ENCODE data around the gene PCLO. TPM values are rescaled to one million over a fixed set of nuclear protein-coding genes. Genes with fewer than 3 reads are reported as not detected.
"Not testable (repeated sequence)": the region's sequence is repeated elsewhere in the genome, so short reads cannot be mapped to it uniquely, and the experiment has no call there.

The PCLO gene
- total and polyA plus RNA-seq, 9 donors: 0.31 to 3.6 (median 1.4) TPM

DNA sequence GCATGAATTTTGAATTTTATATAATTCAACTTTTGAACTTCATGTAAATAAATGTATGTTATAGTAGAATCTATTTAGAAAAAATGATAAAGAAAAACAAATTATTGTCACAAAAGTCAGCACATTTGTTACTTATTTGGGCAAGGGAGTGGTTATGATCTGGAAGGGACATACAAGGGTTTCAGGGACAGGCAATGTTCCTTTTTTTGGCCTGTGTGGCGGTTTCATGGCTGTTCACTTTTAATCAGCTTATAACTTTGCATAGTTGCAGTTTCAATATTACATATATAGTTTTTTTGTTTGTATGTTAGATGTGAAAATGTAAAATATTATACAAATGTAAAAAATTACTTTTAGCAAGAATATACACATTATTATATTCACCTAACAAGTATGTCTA lies 256.2 kb downstream of the PCLO start:
- no peak overlapping the region for H3K4me3 ChIP-seq
- TF ChIP-seq, protein P1, sequence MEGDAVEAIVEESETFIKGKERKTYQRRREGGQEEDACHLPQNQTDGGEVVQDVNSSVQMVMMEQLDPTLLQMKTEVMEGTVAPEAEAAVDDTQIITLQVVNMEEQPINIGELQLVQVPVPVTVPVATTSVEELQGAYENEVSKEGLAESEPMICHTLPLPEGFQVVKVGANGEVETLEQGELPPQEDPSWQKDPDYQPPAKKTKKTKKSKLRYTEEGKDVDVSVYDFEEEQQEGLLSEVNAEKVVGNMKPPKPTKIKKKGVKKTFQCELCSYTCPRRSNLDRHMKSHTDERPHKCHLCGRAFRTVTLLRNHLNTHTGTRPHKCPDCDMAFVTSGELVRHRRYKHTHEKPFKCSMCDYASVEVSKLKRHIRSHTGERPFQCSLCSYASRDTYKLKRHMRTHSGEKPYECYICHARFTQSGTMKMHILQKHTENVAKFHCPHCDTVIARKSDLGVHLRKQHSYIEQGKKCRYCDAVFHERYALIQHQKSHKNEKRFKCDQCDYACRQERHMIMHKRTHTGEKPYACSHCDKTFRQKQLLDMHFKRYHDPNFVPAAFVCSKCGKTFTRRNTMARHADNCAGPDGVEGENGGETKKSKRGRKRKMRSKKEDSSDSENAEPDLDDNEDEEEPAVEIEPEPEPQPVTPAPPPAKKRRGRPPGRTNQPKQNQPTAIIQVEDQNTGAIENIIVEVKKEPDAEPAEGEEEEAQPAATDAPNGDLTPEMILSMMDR (IDR thresholded peaks at IDR 0.05): no peak
- no peak for TF ChIP-seq POLR2A (IDR thresholded peaks at IDR 0.05)
- no peak for TF ChIP-seq EP300 (IDR thresholded peaks at IDR 0.05)
- no peaks in the 10 kb centered on the region for H3K9me3 ChIP-seq
- 47 to 95% (median 92%) methylated on average over 1 of the region's 1 CpG for WGBS, 3 donors
- intact Hi-C loops (cut with DNase I): no loop called here
- DNase-seq: no peak
- no peaks in the 10 kb centered on the region for H3K36me3 ChIP-seq
- H3K27ac ChIP-seq: no peak overlapping the region
- H3K4me1 ChIP-seq (ENCODE audit: insufficient read depth): no peaks in the 10 kb centered on the region
- H3K27me3 ChIP-seq: no peaks in the 10 kb centered on the region

DNA sequence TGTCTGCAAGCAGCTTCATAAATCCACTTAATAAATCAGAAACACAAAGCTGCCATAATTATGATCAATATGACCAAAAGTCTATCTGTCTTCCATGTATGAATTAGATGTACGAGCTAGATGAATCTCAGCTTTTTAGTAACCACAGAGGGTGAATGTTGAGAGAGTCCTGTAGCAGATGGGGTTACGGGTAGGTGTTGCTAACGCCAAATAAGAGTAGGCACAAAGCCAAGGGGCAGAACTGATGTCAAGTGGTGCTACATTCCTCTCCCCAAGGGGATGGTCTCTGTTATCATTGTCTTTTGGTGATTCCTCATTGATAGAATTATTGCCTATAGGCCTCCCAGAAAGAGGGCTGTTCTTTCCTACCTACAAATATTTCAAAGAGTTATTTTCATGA lies 257.8 kb downstream of the PCLO start:
- H3K4me3 ChIP-seq: no peak overlapping the region
- WGBS, 3 donors: 77 to 82% (median 81%) methylated on average over 3 of the region's 3 CpGs
- DNase-seq: no peak
- no peak overlapping the region for H3K27ac ChIP-seq
- H3K27me3 ChIP-seq: no peaks in the 10 kb centered on the region
- no peak for TF ChIP-seq EP300 (IDR thresholded peaks at IDR 0.05)
- TF ChIP-seq POLR2A (IDR thresholded peaks at IDR 0.05): no peak
- TF ChIP-seq, protein P1 (IDR thresholded peaks at IDR 0.05): no peak
- no peaks in the 10 kb centered on the region for H3K4me1 ChIP-seq (ENCODE audit: insufficient read depth)
- H3K36me3 ChIP-seq: no peaks in the 10 kb centered on the region
- intact Hi-C loops (cut with DNase I): no loop called here
- no peaks in the 10 kb centered on the region for H3K9me3 ChIP-seq

DNA sequence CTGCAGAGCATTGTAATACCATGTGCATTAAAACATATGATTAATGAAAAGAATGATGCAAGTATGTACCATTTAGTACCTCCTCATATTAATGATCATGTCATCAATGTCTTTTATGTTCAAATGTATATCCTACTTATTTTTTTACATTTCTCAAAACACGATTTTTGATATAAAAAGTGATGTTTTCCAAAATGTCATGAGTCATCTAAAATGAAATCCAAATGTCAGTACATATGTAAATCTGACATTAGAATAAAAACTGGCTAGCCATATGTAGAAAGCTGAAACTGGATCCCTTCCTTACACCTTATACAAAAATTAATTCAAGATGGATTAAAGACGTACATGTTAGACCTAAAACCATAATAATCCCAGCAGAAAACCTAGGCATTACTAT lies 261.6 kb downstream of the PCLO start:
- intact Hi-C loops (cut with DNase I); H3K9me3 ChIP-seq; DNase-seq; H3K4me3 ChIP-seq; H3K27me3 ChIP-seq; H3K4me1 ChIP-seq (ENCODE audit: insufficient read depth); H3K27ac ChIP-seq; H3K36me3 ChIP-seq: not testable (repeated sequence)
- WGBS, 3 donors: 86 to 89% (median 88%) methylated on average over 2 of the region's 2 CpGs

DNA sequence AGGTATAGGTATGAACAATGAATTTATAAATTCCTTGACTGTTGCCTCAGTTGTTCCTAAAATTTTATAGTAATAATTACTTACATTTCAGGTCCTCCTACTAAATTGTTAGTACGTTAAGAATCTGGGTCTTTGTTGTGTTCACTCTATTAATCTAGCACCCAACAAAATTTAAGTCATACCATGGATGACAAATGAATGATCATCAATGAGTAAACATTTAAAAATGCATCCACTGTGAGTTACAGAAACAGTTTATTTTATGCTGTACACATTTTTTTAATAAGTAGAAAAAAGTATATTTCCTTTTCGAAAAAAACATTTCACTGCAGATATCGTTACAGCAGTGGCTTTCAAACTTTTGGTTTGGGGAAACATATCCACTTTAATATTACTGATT lies 265.2 kb downstream of the PCLO start:
- intact Hi-C loops (cut with DNase I): no loop called here
- no peak for DNase-seq
- H3K27ac ChIP-seq: no peak overlapping the region
- 69 to 79% (median 79%) methylated on average over 3 of the region's 3 CpGs for WGBS, 3 donors
- H3K27me3 ChIP-seq: no peaks in the 10 kb centered on the region
- no peaks in the 10 kb centered on the region for H3K9me3 ChIP-seq
- H3K4me3 ChIP-seq: no peak overlapping the region
- TF ChIP-seq EP300 (IDR thresholded peaks at IDR 0.05) (no peak), POLR2A (IDR thresholded peaks at IDR 0.05) (no peak)
- TF ChIP-seq, protein P1 (IDR thresholded peaks at IDR 0.05): no peak
- H3K4me1 ChIP-seq (ENCODE audit: insufficient read depth): no peaks in the 10 kb centered on the region
- H3K36me3 ChIP-seq: no peaks in the 10 kb centered on the region

DNA sequence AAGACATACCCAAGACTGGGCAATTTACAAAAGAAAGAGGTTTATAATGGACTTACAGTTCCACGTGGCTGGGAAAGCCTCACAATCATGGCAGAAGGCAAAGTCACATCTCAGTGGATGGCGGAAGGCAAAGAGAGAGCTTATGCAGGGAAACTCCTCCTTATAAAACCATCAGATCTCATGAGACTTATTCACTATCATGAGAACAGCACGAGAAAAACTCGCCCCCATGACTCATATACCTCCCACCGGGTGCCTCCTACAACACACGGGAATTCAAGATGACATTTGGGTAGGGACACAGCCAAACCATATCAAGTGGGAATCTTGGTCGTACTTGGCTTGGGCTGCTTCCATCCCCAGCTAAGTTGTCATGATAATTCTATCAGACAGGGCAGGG lies 268.3 kb downstream of the PCLO start:
- H3K27me3 ChIP-seq; H3K36me3 ChIP-seq; DNase-seq; H3K4me1 ChIP-seq (ENCODE audit: insufficient read depth); intact Hi-C loops (cut with DNase I); H3K4me3 ChIP-seq; H3K9me3 ChIP-seq; H3K27ac ChIP-seq: not testable (repeated sequence)
- WGBS, 3 donors: 75 to 80% (median 75%) methylated on average over 7 of the region's 7 CpGs

DNA sequence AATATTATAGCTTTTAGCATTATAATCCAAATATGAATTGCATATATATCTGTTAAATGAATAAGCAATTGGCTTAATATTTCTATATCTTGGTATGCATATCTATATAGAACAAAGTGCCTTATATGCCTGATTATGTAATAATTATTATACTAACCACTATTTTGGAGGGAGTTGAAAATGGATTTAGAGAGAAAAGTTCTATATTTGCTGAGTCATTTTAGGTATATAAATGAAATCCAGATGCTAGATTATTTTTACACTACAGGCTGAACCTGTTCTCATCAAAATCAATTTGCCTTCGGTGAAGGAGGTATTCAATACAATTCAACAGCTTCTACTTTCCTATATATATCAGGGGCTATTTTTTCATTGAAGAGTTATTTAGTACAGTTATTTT lies 276.4 kb downstream of the PCLO start:
- no peak overlapping the region for H3K27ac ChIP-seq
- 0 to 92% (median 91%) methylated on average over 1 of the region's 1 CpG for WGBS, 3 donors

More for the DNA sequence above, 276.4 kb downstream of the PCLO start:
- Histone ChIP-seq H3K27me3 (no peaks in the 10 kb centered on the region), H3K36me3 (no peaks in the 10 kb centered on the region), H3K9me3 (no peaks in the 10 kb centered on the region), H3K4me1 (ENCODE audit: insufficient read depth) (no peaks in the 10 kb centered on the region), H3K4me3 (no peak overlapping the region)
- intact Hi-C loops (cut with DNase I): no loop called here
- DNase-seq: no peak
- TF ChIP-seq, protein P1 (IDR thresholded peaks at IDR 0.05): no peak
- TF ChIP-seq POLR2A (IDR thresholded peaks at IDR 0.05) (no peak), EP300 (IDR thresholded peaks at IDR 0.05) (no peak)
